Lung (tissue), 12 donors: Measurements from ENCODE around the gene C1QL4. TPM values are rescaled to one million over a fixed set of nuclear protein-coding genes. Genes with fewer than 3 reads are reported as not detected.

Experiments used
- ATAC-seq: fragments of 200-7000 bp; cut with Tn5 transposase; one replicate; pipeline ENCODE4 v1.9.1; 2020; ENCODE audit warnings: moderate number of reproducible peaks; ENCODE audit not compliant: insufficient read depth, low FRiP score
- DNase-seq, 3 donors: peaks; one replicate each; pipeline ENCODE4 v3.0.0-alpha.2; 2013 to 2017
- H3K27ac ChIP-seq, 2 donors: one replicate each; pipeline ENCODE4 v1.5.1; 2013; ENCODE audit warnings: mild to moderate bottlenecking in 2 of 2, moderate library complexity in 2 of 2, control low read depth in 1 of 2, inconsistent platforms in 1 of 2, low read depth in 1 of 2, low read length in 1 of 2
- H3K27me3 ChIP-seq, 3 donors: one replicate each; pipeline ENCODE4 v1.5.1; 2013; ENCODE audit warnings: low read length in 2 of 3; ENCODE audit not compliant: control insufficient read depth in 3 of 3, insufficient read depth in 3 of 3
- H3K36me3 ChIP-seq, 4 donors: one replicate each; pipeline ENCODE4 v1.5.1; 2013; ENCODE audit warnings: low read length in 4 of 4, mild to moderate bottlenecking in 1 of 4, moderate library complexity in 1 of 4; ENCODE audit not compliant: control insufficient read depth in 4 of 4, insufficient read depth in 4 of 4
- H3K4me1 ChIP-seq, 5 donors: one replicate each; pipeline ENCODE4 v1.5.1; 2013; ENCODE audit warnings: low read length in 5 of 5, mild to moderate bottlenecking in 2 of 5, moderate library complexity in 1 of 5; ENCODE audit not compliant: control insufficient read depth in 5 of 5, insufficient read depth in 5 of 5
- H3K4me3 ChIP-seq: one replicate; pipeline ENCODE4 v1.5.1; 2013; ENCODE audit warnings: mild to moderate bottlenecking, control low read depth, moderate library complexity
- H3K9ac ChIP-seq, 2 donors: one replicate each; pipeline ENCODE4 v1.5.1; 2013; ENCODE audit warnings: low read length in 2 of 2, control low read depth in 1 of 2; ENCODE audit not compliant: insufficient read depth in 1 of 2
- H3K9me3 ChIP-seq, 4 donors: one replicate each; pipeline ENCODE4 v1.5.1; 2013; ENCODE audit warnings: low read length in 3 of 4, mild to moderate bottlenecking in 1 of 4, moderate library complexity in 1 of 4; ENCODE audit not compliant: control insufficient read depth in 4 of 4, insufficient read depth in 3 of 4
- WGBS, 2 donors: extraction: QIAGEN DNeasy Blood & Tissue Kit; methylation state at CpG; one replicate each; pipeline ENCODE4 v1.1.7; 2013; 5-methylcytosine and 5-hydroxymethylcytosine counted together
- polyA plus RNA-seq, 2 donors: library from polyadenylated mRNA; stranded (reverse); fragments of 200-250 nt; gene quantifications; one replicate each; pipeline ENCODE4 v1.2.1, GENCODE V29; 2013
- total RNA-seq, 2 donors: library from RNA; depleted of rRNA in 1 of 2; stranded (reverse); fragments of >200 nt in 1 of 2; gene quantifications; one replicate each; pipeline ENCODE4 v1.2.1, GENCODE V29; 2014 to 2021
- TF ChIP-seq, protein P1 (sequence below): IDR thresholded peaks from 2 replicates; pipeline ENCODE4 v1.5.1; 2012; ENCODE audit warnings: mild to moderate bottlenecking; ENCODE audit errors: control extremely low read depth, extremely low read depth
- donor health status: control.
- donor health status: control.
- donor health status: Bipolar disorder and iron deficiency.
- donor health status: healthy.
- donor health status: DM: yes; HTN: yes; CAD: no.

The C1QL4 gene
- total and polyA plus RNA-seq, 4 donors, result 0.06 TPM; not detected in 3

DNA sequence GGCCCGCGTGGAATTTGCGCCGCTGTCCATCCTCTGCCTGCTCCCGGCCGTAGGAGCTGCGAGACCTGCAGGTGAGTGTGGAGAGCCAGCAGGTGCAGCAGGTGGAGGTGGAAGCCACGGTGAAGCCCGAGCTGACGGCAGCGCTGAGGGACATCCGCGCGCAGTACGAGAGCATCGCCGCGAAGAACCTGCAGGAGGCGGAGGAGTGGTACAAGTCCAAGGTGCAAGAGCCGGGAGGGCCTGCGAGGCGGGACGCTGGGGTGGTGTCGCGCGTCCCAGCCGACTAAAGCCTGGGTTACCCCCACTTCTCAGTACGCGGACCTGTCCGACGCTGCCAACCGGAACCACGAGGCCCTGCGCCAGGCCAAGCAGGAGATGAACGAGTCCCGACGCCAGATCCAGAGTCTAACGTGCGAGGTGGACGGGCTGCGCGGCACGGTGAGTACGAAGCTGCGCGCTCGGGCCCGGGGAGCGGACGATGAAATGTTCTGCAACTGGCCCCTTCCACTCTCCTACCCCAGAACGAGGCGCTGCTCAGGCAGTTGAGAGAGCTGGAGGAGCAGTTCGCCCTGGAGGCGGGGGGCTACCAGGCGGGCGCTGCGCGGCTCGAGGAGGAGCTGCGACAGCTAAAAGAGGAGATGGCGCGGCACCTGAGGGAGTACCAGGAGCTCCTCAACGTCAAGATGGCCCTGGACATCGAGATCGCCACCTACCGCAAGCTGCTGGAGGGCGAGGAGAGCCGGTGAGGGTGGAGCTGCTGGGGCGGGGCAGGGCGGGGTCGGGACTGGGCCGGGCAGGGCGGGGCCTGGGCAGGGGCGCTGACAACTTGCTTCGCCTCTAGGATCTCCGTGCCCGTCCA, 39.9 kb downstream of the C1QL4 start:
- 3 to 5% methylated on average over 50 to 77 of the region's 77 CpGs for WGBS, 2 donors
- Histone ChIP-seq H3K4me1 (peaks cover 0 to 25% (median 16%) of the 10 kb centered on the region in 5 donors), H3K9ac (no peak overlapping the region), H3K36me3 (no peaks in the 10 kb centered on the region), H3K9me3 (no peaks in the 10 kb centered on the region), H3K4me3 (no peak overlapping the region), H3K27ac (no peak overlapping the region), H3K27me3 (peaks cover 0 to 62% (median 47%) of the 10 kb centered on the region in 3 donors)
- TF ChIP-seq, protein P1, sequence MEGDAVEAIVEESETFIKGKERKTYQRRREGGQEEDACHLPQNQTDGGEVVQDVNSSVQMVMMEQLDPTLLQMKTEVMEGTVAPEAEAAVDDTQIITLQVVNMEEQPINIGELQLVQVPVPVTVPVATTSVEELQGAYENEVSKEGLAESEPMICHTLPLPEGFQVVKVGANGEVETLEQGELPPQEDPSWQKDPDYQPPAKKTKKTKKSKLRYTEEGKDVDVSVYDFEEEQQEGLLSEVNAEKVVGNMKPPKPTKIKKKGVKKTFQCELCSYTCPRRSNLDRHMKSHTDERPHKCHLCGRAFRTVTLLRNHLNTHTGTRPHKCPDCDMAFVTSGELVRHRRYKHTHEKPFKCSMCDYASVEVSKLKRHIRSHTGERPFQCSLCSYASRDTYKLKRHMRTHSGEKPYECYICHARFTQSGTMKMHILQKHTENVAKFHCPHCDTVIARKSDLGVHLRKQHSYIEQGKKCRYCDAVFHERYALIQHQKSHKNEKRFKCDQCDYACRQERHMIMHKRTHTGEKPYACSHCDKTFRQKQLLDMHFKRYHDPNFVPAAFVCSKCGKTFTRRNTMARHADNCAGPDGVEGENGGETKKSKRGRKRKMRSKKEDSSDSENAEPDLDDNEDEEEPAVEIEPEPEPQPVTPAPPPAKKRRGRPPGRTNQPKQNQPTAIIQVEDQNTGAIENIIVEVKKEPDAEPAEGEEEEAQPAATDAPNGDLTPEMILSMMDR, result no peak
- ATAC-seq, result peak; percentile 20
- DNase-seq, result no peak

DNA sequence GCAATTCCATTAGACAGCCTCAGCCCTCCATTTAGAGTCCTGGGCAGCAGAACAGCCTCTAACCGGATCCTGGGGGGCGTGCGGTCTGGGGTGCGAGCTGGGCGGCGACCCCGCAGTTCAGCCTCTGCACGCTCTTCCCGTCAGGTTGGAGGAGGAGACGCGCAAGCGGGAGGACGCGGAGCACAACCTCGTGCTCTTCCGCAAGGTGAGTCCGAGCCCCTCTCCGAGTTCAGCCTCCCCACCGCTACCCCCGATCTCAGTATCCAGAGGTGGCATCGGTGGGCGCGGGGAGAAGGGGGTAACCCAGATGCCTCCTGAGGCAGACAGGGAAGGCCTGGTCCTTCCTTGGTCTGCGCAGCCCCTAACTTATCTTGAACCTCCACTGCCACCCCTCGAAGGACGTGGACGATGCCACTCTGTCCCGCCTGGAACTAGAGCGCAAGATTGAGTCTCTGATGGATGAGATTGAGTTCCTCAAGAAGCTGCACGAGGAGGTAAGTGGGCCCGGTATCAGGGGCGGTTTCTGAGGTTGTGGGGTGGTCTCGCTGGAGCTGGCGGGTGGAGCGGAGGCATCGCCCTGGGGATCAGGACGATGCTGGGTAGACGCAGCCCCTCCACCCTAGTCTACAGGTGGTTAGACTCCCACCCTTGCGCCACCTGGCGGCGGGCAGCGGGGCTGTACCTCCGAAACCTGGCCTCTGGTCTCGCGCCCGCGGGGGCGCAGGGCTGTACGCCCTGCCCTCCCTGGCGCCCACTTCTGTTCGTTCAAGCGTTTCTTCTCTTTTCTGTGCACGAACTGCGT, 40.8 kb downstream of the C1QL4 start:
- Histone ChIP-seq H3K9me3 (no peaks in the 10 kb centered on the region), H3K36me3 (no peaks in the 10 kb centered on the region), H3K9ac (no peak overlapping the region), H3K4me1 (peaks cover 0 to 25% (median 16%) of the 10 kb centered on the region in 5 donors), H3K27ac (no peak overlapping the region), H3K4me3 (no peak overlapping the region), H3K27me3 (peaks cover 0 to 62% (median 42%) of the 10 kb centered on the region in 3 donors)
- WGBS, 2 donors, result 15 to 25% methylated on average over 52 to 54 of the region's 54 CpGs
- DNase-seq (peak in 1 of 3 donors; percentile 39), ATAC-seq (no peak)
- TF ChIP-seq, protein P1, result peak; percentile 5

DNA sequence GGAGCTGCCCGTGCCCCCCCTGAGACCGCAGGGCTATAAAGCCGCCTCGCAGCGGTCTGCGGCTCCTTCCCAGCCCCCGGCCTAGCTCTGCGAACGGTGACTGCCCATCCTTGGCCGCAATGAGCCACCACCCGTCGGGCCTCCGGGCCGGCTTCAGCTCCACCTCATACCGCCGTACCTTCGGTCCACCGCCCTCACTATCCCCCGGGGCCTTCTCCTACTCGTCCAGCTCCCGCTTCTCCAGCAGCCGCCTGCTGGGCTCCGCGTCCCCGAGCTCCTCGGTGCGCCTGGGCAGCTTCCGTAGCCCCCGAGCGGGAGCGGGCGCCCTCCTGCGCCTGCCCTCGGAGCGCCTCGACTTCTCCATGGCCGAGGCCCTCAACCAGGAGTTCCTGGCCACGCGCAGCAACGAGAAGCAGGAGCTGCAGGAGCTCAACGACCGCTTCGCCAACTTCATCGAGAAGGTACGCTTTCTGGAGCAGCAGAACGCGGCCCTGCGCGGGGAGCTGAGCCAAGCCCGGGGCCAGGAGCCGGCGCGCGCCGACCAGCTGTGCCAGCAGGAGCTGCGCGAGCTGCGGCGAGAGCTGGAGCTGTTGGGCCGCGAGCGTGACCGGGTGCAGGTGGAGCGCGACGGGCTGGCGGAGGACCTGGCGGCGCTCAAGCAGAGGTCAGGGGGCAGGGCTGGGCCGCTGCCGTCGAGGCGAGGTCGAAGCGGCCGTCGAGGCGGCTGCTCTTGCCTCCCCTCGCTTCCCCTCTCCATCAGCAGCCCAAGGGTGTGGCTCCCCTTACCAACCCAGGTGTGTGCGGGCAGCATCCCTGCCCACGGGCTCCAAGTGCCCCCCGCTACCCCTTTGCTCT, 41.7 kb downstream of the C1QL4 start, which contains the start of gene PRPH:
Gene PRPH (plus strand): TSS at position 66 of the 855 bp plus-strand sequence. CDS start 54 bp downstream, at position 120.
- DNase-seq, result peak in 2 of 3 donors; percentile 9 to 30
- Histone ChIP-seq H3K9ac (no peak within 1 kb of the TSS), H3K9me3 (no peaks in the 10 kb centered on the region), H3K27ac (no peak within 1 kb of the TSS), H3K4me1 (peaks cover 0 to 25% (median 16%) of the 10 kb centered on the region in 5 donors), H3K4me3 (no peak within 1 kb of the TSS), H3K27me3 (peaks cover 0 to 62% (median 40%) of the 10 kb centered on the region in 3 donors), H3K36me3 (no peaks in the 10 kb centered on the region)
- TF ChIP-seq, protein P1, result no peak
- 8 to 22% methylated on average over 68 to 82 of the region's 82 CpGs for WGBS, 2 donors
- no peak for ATAC-seq
